LoVo (cell line): ENCODE measurements around the gene CDC42EP3.

Experiments
- DNase-seq: peaks from one replicate; pipeline ENCODE4 v3.0.0-alpha.2; 2016; ENCODE audit warnings: low spot score

The CDC42EP3 gene

DNA sequence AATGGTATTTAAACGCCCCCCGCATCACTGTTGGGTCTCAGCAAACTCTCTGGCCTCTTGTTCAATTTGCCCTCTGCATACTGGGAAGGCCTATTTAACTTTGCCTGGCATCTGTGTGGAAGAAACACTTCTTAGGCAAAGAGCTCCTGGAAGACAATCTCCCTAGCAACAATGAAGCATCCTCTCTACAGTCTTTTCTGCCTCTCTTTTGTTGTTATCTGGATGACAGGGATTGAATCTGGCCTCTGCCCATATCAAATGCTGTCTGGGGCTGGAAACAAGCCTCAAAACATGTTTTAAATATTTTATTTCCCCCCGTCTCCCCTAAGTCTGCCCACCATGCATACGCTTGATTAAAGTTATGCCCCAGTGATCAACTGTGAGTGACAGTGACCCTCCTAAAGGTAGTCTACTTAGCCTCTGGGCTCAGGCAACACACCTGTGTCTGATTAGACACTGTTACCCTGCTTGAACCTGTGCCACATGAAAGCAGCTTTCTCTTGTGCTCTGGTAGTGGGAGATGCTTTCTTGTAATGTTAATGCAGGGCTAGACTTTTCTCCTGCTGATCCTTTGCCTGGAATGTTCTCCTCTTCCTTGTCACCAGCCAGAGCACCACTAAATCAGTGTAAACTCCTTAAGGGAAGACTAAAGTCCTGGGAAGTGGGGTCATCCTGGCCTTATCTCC is 34.9 kb downstream of the CDC42EP3 start:
- no peak for DNase-seq

GRCh38 chr2:37635504-37636380 is 35.7 kb downstream of the CDC42EP3 start:
- no peak for DNase-seq

DNA sequence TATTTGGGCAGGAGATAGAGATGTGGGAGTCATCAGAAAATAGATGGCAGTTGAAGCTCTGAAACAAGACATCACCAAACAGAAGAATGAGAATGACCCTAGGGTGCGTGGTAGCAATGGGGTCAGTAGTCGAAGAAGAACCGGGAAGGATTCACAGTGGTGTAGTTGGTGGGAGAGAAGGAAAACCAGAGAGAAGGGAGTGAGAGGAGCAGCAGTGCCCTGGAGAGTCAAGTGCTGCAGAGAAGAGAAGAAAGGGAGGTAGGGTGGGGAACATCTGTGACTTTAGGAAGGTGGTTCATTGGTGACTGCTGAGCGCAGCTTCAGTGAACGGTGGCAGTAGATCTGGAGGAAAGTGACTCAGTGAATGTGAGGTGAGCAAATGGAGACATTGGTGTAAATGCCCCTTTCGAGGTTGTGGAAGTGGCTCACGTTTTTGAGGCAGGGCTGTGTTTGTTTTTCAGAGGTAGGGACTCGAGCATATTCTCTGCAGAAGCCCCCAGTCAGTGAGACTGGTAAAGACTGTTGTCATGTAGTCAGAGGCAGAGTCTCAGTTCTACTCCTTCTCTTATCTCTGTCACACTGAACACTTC is 36.4 kb downstream of the CDC42EP3 start:
- no peak for DNase-seq

GRCh38 chr2:37633845-37634244 is 37.6 kb downstream of the CDC42EP3 start:
- DNase-seq = no peak

DNA sequence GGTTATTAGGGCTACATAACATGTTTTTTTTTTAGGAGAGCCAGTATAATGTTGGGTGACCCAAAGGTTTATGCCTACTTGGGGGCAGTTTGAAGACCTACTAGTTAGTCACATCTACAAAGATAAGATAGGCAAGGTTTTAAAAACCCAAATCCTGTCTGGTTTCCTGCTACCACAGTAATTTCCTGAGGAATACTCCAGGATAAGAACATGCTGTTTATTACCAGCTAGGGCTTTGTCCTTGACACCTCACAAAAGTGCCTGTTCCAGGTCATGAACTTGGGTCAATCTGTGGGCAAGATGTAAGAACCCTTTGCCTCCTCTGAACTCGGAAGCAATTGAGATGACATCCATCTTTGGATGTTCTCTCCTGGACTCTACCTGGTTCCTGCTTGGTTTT is 38.2 kb downstream of the CDC42EP3 start:
- no peak for DNase-seq

- no peak for DNase-seq
Measured at GRCh38 chr2:37632310-37632709, 39.1 kb downstream of the CDC42EP3 start.

GRCh38 chr2:37631698-37632097 is 39.7 kb downstream of the CDC42EP3 start:
- no peak for DNase-seq

DNA sequence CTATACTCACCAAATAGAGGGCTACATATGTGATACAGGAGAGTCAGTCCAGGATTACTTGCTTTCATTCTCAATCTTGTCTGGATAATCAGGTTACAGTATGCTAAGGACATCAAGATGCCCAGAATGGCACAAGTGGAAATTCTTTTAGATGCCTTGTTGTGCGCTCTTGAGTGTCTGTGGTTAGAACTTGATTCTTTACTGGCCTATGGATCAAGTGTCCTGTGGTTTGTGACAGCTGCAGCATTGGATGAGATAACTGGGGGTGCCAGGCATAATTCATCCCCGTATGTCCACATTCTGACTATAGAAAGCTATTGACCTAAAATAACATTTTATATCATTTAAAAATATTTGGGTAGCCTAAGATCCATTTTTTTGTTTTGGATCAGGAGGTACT is 40.1 kb downstream of the CDC42EP3 start:
- DNase-seq = no peak

DNA sequence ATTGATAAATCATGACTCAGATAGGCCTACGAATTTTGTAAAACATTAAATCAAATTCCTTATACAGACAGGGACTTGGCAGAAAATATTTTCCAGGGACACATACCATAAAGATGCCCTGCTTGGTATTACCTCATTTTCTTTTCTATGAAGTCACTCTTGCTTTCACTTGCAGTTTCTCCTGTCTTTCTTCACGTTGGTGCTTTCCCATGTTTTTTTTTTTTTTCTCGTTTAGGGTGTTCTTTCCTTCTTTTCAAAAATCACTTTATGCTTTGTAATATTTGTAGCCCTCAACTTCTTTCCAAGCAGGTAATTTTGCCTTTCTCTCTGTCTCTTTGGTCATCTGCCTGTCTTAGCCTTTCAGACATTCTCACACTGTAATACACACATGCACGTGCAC is 40.7 kb downstream of the CDC42EP3 start:
- DNase-seq = no peak

GRCh38 chr2:37630301-37630700 is 41.1 kb downstream of the CDC42EP3 start:
- no peak for DNase-seq

DNA sequence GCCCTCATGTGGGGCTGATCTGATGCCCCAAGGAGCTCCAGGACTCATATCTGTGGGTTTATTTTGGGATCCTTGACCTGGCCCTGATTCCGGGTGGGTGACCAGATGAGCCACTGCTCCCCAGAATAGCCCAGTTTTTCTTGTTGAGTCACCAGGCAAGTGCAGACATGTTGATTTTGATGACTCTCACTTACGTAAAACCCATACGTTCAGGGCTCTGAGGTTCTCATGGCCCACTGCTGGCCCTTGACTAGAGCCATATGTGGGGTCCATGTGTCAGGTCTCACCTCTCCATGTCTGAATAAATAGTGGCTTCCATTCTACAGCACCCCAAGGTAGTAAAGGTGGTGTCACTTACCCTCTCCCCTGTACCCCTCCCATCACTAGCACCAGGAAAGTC is 41.9 kb downstream of the CDC42EP3 start:
- no peak for DNase-seq

GRCh38 chr2:37627710-37628109 is 43.7 kb downstream of the CDC42EP3 start:
- no peak for DNase-seq

DNA sequence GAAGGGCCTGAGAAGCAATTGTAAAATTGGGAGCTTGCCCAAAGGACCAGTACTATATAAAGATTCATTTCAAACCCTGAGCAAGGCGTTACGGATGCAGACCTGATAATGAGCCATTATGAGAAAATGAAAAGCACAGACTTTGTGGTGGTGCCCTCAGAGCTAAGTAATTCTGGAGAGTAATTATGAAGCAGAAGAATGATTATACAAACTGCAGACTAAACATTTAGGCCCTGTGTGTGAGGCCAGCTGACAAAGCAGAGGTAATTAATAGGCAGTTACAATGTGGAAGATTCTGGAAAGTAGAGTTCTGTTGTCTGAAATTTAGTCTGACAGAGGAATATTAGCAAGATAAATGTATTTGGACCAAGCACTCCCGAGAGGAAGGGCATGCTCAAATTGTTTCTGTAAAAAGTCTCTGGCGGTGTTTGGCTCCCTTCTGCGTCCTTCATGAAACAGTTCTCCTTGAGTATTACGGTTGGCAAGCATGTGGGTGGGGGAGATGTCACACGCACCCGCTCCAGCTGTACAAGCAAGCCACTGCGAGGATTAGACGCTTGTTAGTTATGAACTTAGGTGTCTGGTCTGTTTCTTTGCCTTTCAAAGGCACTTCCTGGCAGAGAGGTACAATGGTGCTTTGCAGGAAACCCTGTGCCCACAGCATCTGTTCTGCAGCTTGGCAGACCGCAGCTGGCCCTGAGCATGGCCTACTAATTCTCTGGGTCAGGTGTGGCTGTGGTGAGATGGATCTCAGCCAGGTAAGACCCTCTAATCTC is 45.5 kb downstream of the CDC42EP3 start:
- no peak for DNase-seq

GRCh38 chr2:37625156-37625555 is 46.3 kb downstream of the CDC42EP3 start:
- no peak for DNase-seq

DNA sequence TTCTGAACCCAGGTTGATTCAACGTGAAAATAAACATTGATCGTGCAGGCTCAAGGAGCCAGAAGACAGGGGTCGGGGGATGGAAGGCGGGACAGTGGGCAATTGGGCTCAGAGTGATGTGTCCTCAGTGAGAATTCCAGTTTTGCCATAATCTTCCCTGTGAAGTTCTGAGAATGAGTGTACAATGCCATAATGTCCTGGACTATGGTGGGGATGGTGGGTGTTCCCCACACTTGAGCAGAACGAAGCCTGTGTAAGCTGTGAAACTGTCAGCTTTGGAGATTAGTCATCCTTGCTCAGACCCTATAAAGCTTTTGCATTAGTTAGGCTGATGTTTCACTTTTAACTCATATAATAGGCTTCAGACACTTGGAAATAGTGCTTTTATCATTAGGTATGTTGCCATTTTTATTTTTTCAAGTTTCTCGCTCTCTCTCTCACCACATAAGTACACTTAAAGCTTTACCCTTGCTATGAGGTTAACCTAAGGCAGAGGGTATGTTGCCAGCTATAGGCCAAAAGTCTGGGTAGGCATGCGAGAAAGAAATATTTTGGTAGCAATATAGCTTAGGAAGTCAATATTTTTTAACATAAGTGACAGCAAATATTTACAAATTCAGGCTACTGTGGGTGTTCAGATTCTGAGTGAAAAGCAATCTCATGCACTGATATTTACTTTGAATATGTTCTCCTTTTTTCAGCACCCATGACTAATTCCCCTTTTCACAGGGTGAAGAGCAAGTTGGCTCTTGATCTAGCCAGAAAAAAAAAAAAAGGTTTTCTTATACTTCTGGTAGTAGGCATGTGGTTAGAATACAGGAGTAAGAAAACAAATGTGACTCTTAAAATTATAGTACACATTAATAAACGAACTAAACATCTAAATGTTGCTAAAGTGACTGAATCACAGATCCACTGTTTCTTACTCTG is 47.2 kb downstream of the CDC42EP3 start:
- no peak for DNase-seq

DNA sequence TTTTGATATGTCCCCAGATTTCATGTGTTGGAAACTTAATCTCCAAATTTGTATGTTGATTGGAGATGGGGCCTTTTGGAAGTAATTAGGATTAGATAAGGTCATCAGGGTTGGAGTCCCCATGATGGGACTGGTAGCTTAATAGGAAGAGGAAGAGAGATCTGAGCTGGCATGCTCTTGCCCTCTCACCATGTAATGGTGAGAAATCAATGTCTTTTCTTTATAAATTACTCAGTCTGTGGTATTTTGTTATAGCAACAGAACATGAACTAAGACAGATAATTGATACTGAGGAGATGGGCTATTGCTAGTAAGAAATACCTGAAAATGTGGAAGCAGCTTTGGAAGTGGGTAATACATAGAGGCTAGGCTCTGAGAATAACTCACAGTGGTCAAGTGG is 48.0 kb downstream of the CDC42EP3 start:
- DNase-seq = no peak

DNA sequence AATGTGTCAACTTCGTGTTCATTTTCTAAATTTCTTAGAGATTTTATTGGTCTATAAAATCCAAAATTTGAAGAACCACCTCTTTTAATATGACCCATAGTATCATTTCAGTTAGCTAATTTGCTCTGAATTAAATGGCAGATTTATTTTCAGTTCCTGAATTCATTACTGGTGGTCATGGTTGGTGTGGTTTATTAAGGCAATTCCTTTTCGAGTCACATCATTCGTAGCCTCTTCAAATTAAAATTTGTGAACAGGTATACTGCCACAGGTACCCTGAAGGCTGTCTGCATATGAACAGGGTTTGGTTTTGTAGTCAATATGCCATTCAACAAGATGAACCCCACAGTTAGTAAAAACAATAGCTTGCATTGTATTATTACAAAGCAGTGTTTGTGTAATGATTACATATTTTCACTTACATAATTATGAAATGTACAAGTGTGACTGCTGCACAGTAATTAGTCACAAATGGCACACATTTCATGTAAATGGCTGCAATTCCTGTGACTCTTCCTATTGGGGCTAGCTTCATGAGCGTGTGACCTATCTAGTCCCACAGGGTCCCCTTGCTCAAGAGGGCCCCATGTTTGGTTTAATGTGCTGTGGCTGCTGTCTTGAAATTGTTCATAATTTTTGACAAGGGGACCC is 48.9 kb downstream of the CDC42EP3 start:
- DNase-seq = no peak

DNA sequence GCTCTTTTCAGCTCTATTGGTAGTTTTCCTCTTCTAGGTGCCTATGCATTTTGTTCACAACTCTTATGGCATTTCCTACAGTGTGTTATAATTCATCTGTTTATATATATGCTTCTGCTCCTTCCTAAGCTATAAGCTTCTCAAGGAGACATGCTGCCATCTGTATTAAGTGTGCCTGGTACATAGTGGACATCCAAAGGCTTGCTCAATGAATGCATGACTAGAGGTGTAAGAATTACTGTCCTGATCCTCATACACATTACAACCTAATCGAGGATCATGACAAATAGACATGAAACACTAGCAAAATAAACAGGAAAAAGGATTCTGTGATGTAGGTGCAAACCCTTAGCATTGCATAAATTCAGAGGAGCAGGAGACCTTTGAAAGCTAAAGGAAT is 50.2 kb downstream of the CDC42EP3 start:
- DNase-seq = no peak

DNA sequence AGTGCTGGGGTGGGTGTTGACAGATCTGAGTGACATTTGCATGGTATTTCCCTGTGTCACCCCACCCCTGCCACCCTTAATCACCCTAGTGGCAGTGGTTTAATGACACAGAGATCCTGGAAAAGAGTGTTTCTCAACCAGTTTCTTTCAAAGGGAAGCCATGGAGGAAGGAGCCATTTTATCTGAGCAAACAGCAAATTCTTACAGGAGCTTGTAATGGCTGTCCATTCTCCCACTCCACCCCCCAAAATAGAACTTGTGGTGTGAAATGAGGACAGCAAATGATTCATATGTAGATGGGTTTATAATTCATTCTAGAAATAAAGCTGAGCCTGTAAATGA is 51.5 kb downstream of the CDC42EP3 start:
- no peak for DNase-seq

DNA sequence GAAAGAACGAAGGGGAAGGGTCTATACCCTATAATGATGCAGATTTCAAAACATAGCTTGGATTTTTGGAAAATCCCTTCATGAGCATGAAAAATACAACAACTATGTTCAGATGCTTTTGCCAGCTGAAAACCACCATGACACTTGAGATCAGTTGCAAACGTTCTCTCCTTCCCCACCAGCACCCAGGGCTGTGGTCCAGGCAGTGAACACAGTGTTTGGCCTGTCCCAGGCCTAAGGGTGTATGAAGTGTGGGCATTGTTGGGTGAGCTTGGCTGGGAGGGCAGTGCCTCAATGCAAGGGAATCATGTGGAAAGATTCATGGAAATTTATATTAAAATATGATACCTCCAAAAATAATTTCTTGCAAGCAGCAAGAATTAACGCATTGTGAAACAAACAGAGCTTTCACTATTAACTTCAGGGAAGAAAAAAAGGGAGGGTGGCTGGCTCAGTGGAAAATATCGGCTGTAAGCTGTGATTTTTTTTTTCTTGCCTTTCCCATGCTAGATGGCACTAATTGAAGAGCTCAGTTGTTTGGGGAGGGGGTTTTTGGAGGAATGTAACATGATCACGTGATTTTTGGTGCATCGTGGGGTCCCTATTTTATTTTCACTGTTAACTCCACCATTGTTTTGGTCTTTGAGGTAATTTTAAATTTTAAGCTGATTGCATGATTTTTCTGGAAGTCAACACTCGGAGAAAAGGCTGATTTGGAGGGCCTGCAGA is 52.0 kb downstream of the CDC42EP3 start:
- DNase-seq = no peak
